Measurements from ENCODE around the gene DOCK3. TPM values are rescaled to one million over a fixed set of nuclear protein-coding genes. Genes with fewer than 3 reads are reported as not detected.

The DOCK3 gene
- total RNA-seq, 4 donors from 2014 or later = 2.1 to 8.6 (median 2.9) TPM

- Histone ChIP-seq H3K4me1 (peaks cover 4% of the 10 kb centered on the region), H3K27me3 (no peaks in the 10 kb centered on the region), H3K27ac (no peak overlapping the region), H3K4me3 (no peak overlapping the region), H3K36me3 (peaks cover 67% of the 10 kb centered on the region), H3K9me3 (no peaks in the 10 kb centered on the region)
- 93% methylated on average over 4 of the region's 4 CpGs for WGBS
- TF ChIP-seq POLR2A (IDR thresholded peaks at IDR 0.05) (no peak), CTCF (IDR thresholded peaks at IDR 0.05) (no peak), POLR2AphosphoS5 (IDR thresholded peaks at IDR 0.05) (no peak), EP300 (IDR thresholded peaks at IDR 0.05) (no peak)
- no peak for DNase-seq (ENCODE audit: low spot score in 2 of 2)
Measured at GRCh38 chr3:51401735-51402134, 727.0 kb downstream of the DOCK3 start.

GRCh38 chr3:51403675-51404074 is 728.9 kb downstream of the DOCK3 start:
- peaks cover 56% of the 10 kb centered on the region for H3K36me3 ChIP-seq
- TF ChIP-seq POLR2AphosphoS5 (IDR thresholded peaks at IDR 0.05) = no peak
- no peak for TF ChIP-seq EP300 (IDR thresholded peaks at IDR 0.05)
- no peak for TF ChIP-seq POLR2A (IDR thresholded peaks at IDR 0.05)
- no peak for TF ChIP-seq CTCF (IDR thresholded peaks at IDR 0.05)

DNA sequence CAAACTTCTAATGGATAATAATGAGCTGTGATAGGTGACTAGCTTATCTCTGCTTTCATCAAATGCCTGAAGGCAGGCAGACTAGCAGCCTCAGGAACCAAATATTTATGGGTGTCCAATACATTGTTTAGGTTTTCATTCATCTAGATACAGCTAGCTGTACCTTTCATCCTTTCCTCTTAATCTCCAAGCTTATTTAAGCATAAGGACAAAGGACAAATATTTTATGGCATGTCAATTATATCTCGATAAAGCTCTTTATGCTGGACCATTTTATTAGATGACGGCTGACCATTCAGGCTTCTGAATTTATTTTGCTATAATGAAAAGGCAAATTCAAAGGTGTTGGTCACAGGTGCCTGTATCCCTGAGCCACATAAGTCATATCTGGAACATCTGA is 733.3 kb downstream of the DOCK3 start:
- no peaks in the 10 kb centered on the region for H3K9me3 ChIP-seq
- H3K27ac ChIP-seq = no peak overlapping the region
- TF ChIP-seq POLR2AphosphoS5 (IDR thresholded peaks at IDR 0.05) (no peak), CTCF (IDR thresholded peaks at IDR 0.05) (no peak), EP300 (IDR thresholded peaks at IDR 0.05) (no peak), POLR2A (IDR thresholded peaks at IDR 0.05) (no peak)
- peaks cover 60% of the 10 kb centered on the region for H3K36me3 ChIP-seq
- H3K4me1 ChIP-seq = no peaks in the 10 kb centered on the region
- no peak for DNase-seq (ENCODE audit: low spot score in 2 of 2)
- WGBS = 90% methylated on average over 2 of the region's 2 CpGs
- no peak overlapping the region for H3K4me3 ChIP-seq
- H3K27me3 ChIP-seq = no peaks in the 10 kb centered on the region

More at GRCh38 chr3:51403675-51404074, 728.9 kb downstream of the DOCK3 start:
- no peak overlapping the region for H3K27ac ChIP-seq
- no peak overlapping the region for H3K4me3 ChIP-seq
- no peaks in the 10 kb centered on the region for H3K4me1 ChIP-seq
- no peaks in the 10 kb centered on the region for H3K9me3 ChIP-seq
- no peak for DNase-seq (ENCODE audit: low spot score in 2 of 2)
- H3K27me3 ChIP-seq = no peaks in the 10 kb centered on the region

DNA sequence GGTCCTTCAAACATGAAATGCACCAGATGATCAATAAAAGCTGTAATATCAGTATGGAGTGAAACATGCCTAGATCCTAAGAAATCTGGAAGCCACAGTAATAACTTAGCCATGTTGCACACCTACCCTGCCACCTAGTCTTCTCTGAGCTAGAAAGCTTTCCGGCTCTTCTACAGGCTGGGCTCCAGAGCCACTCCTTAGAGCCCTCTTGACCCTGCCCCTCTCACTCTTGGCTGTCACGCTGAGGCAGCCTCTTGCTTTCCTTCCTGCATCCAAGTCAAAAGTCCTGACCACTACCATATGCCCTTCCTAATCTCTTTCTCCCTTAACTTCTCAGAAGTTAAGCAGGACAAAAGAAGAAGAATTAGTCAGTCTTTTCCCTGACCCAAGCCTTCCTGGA is 734.1 kb downstream of the DOCK3 start:
- no peak for TF ChIP-seq CTCF (IDR thresholded peaks at IDR 0.05)
- TF ChIP-seq POLR2AphosphoS5 (IDR thresholded peaks at IDR 0.05) = no peak
- no peak for TF ChIP-seq EP300 (IDR thresholded peaks at IDR 0.05)
- TF ChIP-seq POLR2A (IDR thresholded peaks at IDR 0.05) = no peak
- Histone ChIP-seq H3K4me3 (no peak overlapping the region), H3K27me3 (no peaks in the 10 kb centered on the region), H3K4me1 (no peaks in the 10 kb centered on the region), H3K36me3 (peaks cover 60% of the 10 kb centered on the region), H3K9me3 (no peaks in the 10 kb centered on the region), H3K27ac (no peak overlapping the region)
- WGBS = 72% methylated on average over 2 of the region's 2 CpGs
- no peak for DNase-seq (ENCODE audit: low spot score in 2 of 2)

- no peak for DNase-seq (ENCODE audit: low spot score in 2 of 2)
- H3K9me3 ChIP-seq = no peaks in the 10 kb centered on the region
- H3K36me3 ChIP-seq = peaks cover 79% of the 10 kb centered on the region
Measured at GRCh38 chr3:51422211-51422610, 747.5 kb downstream of the DOCK3 start.

GRCh38 chr3:51426921-51427320 is 752.2 kb downstream of the DOCK3 start:
- 90% methylated on average over 4 of the region's 4 CpGs for WGBS

More at GRCh38 chr3:51422211-51422610, 747.5 kb downstream of the DOCK3 start:
- TF ChIP-seq POLR2AphosphoS5 (IDR thresholded peaks at IDR 0.05) = no peak
- TF ChIP-seq POLR2A (IDR thresholded peaks at IDR 0.05) = no peak
- TF ChIP-seq EP300 (IDR thresholded peaks at IDR 0.05) = no peak
- H3K27me3 ChIP-seq = no peaks in the 10 kb centered on the region
- 95% methylated on average over 3 of the region's 3 CpGs for WGBS
- H3K4me1 ChIP-seq = no peaks in the 10 kb centered on the region
- H3K27ac ChIP-seq = no peak overlapping the region
- no peak overlapping the region for H3K4me3 ChIP-seq

More at GRCh38 chr3:51426921-51427320, 752.2 kb downstream of the DOCK3 start:
- Histone ChIP-seq H3K9me3 (no peaks in the 10 kb centered on the region), H3K27me3 (no peaks in the 10 kb centered on the region), H3K36me3 (peaks cover 76% of the 10 kb centered on the region), H3K4me3 (no peak overlapping the region), H3K4me1 (no peaks in the 10 kb centered on the region), H3K27ac (no peak overlapping the region)
- no peak for DNase-seq (ENCODE audit: low spot score in 2 of 2)
- TF ChIP-seq CTCF (IDR thresholded peaks at IDR 0.05) (no peak), POLR2AphosphoS5 (IDR thresholded peaks at IDR 0.05) (no peak), EP300 (IDR thresholded peaks at IDR 0.05) (no peak), POLR2A (IDR thresholded peaks at IDR 0.05) (no peak)
